Activated naive CD4-positive, alpha-beta T cell treated with anti-CD3 and anti-CD28 coated beads, Interleukin-2, amount 50 U/mL, for 16 hours (primary cell): Measurements from ENCODE around the gene FUT2.
"Not testable (repeated sequence)": the region's sequence is repeated elsewhere in the genome, so short reads cannot be mapped to it uniquely, and the experiment has no call there.

Source experiments
- DNase-seq: peaks from one replicate; pipeline ENCODE4 v3.0.0-alpha.2; 2020

The FUT2 gene

DNA sequence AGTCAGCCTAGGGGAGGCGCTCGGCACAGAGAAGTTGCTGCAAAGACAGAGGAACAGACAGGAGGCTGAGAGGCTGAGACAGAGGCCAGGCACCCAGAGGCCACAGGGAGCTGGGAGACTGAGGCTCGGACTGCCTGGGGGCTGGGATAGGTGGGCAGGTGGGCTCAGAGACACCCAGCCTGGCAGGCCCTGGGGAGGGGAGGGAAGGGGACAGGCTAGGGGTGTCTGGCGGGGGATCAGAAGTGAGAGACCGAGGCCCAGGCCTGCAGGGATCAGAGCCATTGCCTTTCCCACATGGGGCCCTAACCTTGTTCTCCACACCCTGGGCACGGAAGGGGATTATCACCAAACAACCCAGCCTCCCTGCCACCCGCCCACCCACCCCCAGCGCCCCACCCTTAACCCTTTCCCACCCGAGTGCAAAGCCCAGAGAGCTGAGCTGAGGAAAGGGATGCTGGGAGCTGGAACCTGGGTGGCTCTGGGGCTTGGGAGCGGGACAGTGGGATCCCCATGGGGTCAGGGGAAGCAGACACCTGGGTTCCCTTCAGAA lies 24.2 kb upstream of the FUT2 start:
- no peak for DNase-seq

DNA sequence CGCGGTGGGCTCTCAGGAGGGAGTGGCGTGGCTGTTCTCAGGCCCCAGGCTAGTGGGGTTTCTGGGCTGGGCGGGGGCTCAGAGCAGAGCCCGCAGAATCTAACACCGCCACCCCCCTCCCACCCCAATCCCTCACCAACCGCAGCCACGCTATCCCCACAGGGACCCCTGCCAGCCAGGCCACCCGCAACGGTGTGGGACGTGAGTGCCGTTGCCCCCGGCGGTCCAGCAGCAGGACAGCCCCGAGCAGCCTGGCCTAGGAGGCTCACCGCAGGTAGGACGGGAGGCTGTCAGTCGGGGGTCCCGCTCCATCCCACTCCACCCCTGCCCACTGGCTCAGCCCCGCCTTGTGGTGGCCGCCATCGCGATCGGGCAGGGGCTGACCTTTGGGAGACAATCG lies 22.8 kb upstream of the FUT2 start, which contains the start of gene NTN5:
NTN5 (minus strand) TSS at position 24 of the 400 bp plus-strand sequence. CDS start 2,031 bp downstream, outside the sequence.
- DNase-seq = no peak

DNA sequence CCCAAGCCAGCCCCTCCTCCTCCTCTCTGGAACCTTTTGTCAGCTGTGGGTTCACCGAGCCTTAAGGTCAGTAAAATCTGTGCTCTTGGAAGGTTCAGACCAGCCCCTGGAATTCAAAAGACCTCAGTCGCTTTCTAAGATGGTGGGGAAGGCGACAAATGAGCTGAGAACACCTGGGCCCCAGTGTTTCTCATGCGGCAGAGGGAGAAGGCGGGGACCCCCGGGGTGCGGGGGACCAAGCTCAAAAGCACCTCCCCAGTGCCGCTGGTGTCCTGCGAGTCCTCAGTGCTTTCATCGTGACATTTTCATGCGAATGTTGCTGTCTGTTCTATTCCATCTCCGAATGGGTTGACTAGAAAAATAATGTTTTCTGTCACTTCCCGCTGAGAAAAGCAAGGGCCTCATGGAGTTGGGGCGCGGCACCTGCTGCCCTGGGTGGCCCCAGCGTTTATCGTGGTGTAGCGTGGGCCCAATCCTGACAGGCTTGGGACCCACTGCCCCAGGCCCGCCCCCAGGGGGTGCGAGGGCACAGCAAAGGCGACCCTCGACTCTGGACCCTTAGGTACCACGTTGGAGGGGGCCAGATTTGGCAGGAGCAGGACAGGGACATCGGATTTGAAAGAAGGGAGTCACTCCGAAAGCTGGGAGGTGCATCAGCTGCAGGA lies 22.2 kb upstream of the FUT2 start:
- DNase-seq = no peak

DNA sequence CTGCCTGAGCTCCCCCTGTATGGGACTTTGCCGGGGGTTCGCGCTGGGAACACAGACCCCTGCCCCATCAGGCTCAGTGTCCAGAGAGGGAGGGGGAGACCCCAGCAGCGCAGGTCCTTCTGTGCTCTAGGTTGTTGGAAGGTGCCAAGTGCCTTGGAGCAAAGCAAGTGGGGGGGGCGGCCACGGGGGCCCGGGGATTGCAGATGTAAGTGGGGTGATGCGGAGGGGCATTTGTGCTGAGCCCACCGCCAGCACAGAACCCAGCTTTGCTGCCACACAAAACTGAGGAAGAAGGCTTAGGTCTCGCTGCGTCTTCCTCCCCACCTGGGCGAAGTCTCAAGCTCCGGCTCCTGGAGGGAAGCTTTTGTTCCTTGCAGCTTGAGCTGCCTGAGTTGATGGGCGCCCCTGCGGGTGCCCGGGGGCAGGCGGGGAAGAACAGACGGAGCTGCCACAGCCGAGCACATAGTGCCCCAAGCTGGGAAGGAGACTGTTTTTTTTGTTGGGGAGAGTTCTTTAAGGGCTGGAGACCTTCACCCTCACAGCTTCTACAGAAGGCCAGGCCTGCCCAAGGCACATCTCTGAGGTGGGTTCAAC lies 21.5 kb upstream of the FUT2 start:
- DNase-seq = no peak

DNA sequence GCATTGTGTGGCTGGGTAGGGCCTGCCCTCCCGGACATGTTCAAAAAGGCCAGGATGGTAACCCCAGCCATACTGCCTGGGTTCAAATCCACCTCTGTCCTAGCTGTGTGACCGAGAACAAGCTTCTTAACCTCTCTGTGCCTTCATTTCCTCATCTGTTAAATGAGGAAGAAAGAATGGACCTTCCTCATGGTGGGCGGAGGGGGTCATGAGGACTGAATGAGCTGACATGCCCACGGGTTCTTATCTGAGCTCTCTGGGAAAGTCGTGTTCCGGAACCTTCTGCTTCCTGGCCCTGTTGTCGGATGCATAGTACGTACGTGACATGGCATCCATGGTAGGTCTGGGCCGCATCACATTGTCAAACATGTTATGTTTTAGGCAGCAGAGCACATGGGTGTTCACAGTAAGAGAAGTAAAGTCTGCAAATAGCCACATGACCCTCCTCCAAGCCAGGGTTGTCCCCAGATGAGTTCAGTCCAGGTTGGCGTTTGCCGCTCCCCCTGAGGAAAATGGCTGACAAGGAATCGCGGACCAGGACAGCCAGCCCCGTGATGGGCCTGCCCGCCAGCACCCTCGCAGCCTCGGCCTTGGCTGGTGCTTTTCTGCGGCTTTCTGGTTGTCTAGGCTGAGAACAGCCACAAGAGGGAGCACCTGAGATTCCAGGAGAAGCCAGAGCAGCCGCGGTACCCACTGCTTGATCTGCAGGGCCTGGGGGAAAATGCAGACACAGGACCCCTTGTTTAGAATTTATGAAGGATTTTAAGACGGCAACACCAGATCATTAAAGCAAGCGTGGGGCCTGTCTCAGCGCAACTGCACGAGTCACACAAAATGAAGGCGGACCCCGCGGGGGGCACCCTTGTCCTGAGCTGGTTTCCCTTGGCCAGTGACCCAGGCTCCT lies 20.6 kb upstream of the FUT2 start:
- DNase-seq = peak; percentile 74

DNA sequence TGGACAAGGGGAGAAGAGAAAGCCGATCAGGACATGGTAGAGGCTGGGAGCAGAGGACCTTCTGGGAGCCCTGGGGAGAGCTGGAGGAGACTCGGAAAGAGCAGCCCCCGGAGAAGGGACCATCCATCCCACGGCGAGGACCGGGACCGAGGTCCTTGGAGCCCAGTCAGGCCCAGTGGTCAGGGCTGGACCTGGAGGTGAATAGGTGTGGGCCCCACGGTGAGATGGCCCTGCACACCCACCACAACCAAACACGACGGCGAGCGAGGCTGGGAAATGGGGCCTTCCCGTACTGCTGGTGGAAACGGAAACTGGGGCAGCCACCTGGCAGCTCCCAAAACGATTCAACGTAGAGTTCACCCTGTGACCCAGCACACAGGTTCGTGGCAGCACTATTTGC lies 19.3 kb upstream of the FUT2 start:
- no peak for DNase-seq

DNA sequence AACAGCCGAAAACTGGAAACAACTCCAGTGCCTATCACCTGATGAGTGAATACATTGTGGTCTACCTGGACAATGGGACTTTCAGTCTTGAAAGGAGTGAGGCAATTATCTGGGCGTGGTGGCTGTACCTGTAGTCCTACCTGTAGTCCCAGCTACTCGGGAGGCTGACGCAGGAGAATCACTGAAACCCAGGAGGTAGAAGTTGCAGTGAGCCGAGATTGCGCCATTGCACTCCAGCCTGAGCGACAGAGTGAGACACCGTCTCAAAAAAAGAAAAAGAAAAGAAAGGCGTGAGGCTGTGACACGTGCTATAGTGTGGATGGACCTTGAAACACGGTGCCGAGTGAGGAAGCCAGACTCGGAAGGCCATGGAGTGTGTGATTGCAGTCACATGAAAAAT lies 18.9 kb upstream of the FUT2 start:
- DNase-seq = no peak

DNA sequence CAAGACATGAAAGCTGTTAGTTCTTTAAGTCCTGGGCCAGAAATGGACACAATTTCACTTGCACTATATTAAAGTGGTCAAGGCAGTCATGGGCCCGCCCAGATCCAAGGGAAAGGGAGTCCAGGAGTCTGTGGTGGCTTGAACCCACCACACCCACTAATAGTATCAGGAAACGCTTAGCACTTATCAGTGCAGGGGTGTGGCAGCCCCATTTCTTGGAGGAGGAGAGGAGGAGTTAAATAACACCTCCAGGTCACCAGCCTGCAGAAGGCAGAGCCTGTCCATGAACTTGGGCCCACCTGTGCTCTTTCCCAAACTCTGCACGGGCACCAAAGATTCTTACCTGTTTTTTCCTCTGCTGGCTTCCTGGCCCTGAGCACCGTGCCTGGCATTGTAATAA lies 17.6 kb upstream of the FUT2 start:
- DNase-seq = no peak

DNA sequence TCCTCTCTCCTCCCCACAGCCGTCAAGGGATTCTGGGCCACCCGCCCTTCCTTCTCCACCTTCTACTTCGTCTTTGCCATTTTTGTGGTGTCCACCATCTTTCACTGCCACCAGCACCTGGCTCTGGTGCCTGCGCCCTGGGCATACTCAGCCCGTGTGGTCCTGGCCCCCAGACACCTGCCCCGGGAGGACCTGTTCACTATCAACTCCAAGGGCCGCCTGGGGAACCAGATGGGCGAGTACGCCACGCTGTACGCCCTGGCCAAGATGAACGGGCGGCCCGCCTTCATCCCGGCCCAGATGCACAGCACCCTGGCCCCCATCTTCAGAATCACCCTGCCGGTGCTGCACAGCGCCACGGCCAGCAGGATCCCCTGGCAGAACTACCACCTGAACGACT lies 15.8 kb upstream of the FUT2 start:
- not testable (repeated sequence) for DNase-seq

DNA sequence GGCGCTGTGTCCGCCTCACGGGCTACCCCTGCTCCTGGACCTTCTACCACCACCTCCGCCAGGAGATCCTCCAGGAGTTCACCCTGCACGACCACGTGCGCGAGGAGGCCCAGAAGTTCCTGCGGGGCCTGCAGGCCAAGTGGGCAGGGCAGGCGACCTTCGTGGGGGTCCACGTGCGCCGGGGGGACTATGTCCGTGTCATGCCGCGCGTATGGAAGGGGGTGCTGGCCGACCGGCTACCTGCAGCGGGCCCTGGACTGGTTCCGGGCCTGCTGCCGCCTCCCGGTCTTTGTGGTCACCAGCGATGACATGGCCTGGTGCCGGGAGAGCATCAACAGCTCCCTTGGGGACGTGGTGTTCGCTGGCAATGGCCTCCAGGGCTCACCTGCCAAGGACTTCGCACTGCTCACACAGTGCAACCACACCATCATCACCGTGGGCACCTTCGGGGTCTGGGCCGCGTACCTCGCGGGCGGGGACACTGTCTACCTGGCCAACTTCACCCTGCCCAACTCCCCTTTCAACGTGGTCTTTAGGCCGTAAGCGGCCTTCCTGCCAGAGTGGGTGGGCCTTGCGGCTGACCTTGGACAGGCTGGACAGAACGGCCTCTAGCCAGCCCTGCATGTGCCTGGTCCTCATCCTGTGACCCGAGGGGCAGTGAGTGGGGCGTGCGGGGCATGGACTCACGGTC lies 15.2 kb upstream of the FUT2 start:
- no peak for DNase-seq

DNA sequence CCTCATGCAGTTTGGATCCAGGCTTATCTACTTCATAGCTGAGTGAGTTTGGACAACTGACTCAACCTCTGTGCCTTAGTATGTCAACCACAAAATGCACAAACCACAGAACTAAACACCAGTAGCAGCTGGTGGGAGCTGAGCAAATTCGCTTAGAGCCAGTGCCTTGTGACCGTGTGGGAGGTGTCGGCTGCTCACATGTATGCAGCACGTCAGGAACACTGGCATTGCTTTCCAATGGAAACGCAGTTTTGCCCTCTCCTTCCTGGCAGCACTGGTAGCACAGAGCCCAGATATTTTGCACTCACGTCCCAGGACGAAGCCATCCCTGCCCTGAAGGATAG lies 14.7 kb upstream of the FUT2 start:
- no peak for DNase-seq

DNA sequence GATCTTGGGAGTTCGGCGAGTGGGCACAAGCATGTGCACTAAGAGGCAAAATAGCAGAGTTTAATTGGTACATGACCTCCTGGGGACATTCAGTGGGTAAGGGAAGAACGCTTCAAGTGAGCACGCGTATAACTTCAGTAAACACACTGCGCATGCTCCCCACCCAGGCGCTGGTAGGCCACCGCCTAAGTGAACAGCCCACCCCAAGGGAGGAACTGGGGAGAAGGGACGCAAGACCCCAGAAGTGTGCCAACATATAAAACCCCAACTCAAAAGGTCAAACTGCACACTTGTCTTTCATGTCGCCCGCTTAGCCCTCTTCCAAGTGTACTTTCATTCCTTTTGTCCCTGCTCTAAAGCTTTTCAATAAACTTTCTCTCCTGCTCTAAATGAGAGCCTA lies 12.4 kb upstream of the FUT2 start:
- no peak for DNase-seq

DNA sequence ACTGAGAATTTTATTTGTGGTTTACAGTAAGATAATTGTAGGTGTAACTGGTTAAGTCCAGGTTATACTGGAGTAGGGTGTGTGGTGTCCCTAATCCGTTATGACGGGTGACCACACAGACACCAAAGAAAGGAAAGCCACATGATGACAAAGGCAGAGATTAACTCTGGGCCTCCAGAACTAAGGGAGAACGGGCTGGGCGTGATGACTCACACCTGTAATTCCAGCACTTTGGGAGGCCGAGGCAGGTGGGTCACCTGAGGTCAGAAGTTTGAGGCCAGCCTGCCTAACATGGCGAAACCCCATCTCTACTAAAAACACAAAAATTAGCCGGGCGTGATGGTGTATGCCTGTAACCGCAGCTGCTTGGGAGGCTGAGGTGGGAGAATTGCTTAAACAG lies 10.2 kb upstream of the FUT2 start:
- no peak for DNase-seq

DNA sequence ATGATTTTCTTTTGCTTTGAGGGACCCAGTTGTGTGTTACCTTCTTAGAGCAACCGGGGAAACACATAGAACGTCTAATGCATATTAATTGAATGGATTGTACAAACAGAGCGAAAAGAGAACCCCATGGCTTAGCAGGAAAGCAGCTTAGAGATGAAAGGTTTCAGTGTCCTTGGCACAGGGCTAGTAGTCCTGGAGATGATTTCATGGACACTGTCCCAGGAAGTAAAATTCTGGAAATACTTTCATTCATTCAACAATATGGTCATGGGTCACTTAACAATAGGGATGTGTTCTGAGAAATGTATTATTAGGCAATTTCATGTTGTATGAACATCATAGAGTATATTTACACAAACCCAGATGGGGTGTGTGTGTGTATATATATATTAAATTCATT lies 9.7 kb upstream of the FUT2 start:
- DNase-seq = no peak

DNA sequence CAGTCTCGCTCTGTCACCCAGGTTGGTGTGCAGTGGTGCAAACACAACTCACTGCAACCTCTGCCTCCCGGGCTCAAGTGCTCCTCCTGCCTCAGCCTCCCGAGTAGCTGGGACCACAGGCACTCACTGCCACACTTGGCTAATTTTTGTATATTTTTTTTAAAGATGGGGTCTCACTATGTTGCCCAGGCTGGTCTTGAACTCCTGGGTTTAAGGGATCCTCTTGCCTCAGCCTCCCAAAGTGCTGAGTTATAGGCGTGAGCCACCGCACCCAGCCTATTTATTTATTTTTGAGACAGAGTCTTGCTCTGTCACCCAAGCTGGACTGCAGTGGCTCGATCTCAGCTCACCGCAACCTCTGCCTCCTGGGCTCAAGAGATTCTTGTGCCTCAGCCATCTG lies 9.1 kb upstream of the FUT2 start:
- not testable (repeated sequence) for DNase-seq

DNA sequence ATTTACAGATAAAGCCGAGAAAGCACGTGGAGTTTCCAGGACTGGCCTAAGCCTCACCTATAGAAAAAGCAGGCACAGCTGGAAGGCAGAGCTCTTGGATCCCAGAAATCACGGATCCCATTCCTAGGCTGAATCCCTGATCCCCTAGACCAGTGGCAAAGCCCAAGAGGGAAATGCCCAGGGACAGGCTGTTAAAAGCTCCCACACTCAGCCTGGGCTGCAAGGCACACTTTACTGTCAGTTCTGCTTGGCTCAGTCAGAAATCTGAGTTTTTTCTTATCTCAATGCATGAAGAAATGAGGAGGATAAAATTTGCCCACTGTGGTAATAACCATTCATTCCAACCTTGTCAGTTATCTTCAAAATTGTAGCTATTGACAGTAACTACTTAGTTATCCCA lies 8.0 kb upstream of the FUT2 start:
- no peak for DNase-seq

DNA sequence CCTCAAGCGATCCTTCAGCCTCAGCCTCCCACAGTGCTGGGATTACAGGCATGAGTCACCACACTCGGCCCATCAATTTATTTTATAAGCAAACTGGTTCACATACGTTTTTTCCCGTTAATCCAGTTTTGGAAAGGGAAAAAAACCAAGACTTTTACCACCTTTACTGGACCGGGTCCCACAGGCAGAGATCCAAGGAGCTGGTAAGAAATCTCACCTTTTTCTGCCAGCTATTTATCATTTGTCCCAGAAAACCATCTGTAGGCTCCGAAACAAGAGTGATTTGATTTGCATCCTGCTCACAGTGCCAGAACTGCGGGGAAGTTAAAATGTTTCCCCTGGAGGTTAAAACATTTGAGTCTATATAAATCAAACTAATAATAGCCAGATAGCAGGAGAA lies 6.3 kb upstream of the FUT2 start:
- DNase-seq = no peak

DNA sequence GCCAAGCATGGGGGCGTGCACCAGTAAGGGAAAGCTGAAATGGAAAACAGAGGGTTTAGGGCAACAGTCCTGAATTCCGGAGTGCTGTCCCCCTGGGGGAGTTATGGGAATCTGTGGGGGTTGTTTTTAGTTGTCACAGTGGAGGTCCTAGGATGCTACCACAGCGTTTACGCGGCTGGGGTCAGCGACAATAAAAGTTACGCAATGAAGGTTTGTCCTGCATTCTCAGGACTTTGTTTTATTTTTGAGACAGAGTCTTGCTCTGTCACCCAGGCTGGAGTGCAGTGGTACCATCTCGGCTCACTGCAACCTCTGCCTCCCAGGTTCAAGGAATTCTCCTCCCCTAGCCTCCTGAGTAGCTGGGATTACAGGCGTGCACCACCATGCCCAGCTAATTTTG lies 2.1 kb upstream of the FUT2 start:
- not testable (repeated sequence) for DNase-seq

DNA sequence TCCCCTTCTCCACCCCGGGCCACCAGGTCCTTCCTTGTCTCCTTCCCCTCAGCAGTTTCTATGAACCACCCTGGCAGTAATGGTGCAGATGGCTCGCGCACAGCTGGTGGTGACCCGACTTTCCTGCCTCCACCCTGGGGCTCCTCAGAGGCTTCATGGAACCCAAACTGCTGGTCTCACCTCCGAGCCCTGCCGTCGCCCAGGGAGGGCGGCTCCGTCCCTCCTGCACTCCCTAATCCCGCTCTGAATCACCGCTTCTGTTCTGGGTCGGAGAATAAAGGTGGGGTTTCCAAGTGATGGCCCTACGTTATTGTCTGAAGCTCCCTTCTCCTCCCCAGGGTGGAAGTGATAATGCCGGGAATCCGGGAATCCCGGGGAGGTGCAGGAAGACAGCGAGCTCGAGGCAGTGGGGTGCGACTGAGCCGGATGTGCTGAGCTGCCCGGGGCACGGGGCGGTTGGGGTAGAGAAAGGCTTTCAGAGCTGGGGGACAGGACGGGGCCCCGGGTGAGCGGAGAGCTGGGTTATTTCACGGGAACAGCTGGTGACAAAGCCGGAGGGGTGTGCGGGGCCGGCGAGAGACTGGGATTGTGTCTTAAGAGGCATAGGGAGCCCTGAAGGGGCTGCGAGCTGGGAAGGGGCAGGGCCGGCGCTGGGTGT lies 711 bp downstream of the FUT2 start:
- DNase-seq = no peak

DNA sequence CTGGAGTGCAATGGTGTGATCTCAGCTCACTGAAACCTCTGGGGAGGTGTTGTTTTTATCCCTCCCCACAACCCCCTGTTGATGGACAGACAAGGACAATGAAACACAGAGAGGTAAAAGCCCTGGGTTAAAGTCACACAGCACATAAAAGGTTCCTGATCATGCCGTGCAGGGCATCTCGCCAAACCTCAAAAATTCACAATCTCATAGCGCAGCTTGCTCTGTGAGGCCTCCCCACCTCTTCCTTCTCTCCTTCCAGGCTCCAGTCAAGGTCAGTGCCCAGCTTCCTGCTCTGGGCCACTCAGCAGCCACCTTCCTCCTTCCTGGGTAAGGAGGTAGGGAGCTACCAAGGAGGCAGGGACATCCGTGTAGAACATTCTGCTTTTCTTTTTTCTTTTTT lies 2.3 kb downstream of the FUT2 start:
- no peak for DNase-seq

DNA sequence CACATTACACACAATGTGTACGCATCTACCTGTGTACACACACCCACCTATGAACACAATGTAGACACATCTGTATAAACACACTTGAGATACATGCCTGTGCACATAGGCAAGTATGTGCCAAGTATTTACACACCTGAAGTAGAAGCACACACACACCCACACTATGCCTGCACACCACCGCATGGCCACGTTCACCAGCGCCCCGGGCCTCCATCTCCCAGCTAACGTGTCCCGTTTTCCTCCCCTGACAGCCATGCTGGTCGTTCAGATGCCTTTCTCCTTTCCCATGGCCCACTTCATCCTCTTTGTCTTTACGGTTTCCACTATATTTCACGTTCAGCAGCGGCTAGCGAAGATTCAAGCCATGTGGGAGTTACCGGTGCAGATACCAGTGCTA lies 6.9 kb downstream of the FUT2 start:
- no peak for DNase-seq

DNA sequence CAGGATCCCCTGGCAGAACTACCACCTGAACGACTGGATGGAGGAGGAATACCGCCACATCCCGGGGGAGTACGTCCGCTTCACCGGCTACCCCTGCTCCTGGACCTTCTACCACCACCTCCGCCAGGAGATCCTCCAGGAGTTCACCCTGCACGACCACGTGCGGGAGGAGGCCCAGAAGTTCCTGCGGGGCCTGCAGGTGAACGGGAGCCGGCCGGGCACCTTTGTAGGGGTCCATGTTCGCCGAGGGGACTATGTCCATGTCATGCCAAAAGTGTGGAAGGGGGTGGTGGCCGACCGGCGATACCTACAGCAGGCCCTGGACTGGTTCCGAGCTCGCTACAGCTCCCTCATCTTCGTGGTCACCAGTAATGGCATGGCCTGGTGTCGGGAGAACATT lies 7.5 kb downstream of the FUT2 start:
- DNase-seq = no peak

DNA sequence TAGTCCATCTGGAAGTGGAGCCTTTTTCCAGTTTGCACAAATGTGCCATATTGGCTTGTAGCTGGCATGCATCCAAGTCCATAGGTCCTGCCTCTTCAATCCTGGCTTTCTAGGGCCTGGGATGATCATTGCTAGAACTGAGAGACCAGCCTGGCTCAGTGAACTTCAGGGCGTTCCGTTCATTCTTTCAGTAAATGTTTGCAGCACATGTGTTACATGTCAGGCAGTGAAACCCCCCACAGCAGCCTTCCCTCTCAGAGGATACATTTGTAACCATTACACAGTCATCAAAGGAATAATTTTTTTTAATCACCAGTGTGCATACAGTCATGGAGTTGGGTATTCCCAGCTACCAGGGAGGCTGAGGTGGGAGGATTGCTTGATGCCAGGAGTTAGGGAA lies 9.7 kb downstream of the FUT2 start:
- DNase-seq = no peak
